ENCODE results near the gene VAPA.

VAPA gene

GRCh38 chr18:9870431-9871008 is 43.3 kb upstream of the VAPA start:
- DNase-seq (ENCODE audit: low read depth) = no peak
- H3K4me3 ChIP-seq (ENCODE audit: low read depth, low read length) = no peak overlapping the region
- TF ChIP-seq, protein P1, sequence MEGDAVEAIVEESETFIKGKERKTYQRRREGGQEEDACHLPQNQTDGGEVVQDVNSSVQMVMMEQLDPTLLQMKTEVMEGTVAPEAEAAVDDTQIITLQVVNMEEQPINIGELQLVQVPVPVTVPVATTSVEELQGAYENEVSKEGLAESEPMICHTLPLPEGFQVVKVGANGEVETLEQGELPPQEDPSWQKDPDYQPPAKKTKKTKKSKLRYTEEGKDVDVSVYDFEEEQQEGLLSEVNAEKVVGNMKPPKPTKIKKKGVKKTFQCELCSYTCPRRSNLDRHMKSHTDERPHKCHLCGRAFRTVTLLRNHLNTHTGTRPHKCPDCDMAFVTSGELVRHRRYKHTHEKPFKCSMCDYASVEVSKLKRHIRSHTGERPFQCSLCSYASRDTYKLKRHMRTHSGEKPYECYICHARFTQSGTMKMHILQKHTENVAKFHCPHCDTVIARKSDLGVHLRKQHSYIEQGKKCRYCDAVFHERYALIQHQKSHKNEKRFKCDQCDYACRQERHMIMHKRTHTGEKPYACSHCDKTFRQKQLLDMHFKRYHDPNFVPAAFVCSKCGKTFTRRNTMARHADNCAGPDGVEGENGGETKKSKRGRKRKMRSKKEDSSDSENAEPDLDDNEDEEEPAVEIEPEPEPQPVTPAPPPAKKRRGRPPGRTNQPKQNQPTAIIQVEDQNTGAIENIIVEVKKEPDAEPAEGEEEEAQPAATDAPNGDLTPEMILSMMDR (conservative IDR thresholded peaks at IDR 0.05; ENCODE audit: low read depth, low read length) = no peak

DNA sequence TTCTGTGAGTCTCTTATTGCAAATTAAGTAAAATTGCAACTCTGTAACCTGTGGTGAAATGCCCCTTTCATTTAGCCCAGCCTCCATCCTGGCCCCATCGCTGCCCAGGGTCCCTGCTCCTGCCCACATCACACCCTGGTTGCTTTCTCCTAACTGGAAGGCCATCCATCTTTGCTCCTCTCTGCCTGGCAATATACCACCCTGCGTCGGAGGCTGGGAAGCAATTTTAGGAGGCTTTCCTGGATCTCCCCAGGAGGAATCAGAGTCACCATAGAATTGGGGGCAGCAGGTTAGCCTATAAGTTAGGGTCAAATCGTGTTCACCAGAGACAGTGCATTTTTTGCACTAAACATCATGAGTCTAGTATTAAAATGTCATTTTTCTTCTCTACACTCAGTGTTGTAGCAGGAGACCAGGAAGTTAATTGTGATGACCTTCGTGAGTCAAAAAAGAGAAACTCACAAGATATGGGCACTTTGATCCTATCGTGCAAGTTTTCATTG is 42.5 kb upstream of the VAPA start:
- no peak overlapping the region for H3K4me3 ChIP-seq (ENCODE audit: low read depth, low read length)
- TF ChIP-seq, protein P1 (conservative IDR thresholded peaks at IDR 0.05; ENCODE audit: low read depth, low read length) = no peak
- DNase-seq (ENCODE audit: low read depth) = no peak

- TF ChIP-seq, protein P1 (conservative IDR thresholded peaks at IDR 0.05; ENCODE audit: low read depth, low read length) = no peak
- no peak for DNase-seq (ENCODE audit: low read depth)
- H3K4me3 ChIP-seq (ENCODE audit: low read depth, low read length) = no peak overlapping the region
These were observed 41.0 kb upstream of the VAPA start for GRCh38 chr18:9872823-9873222.

DNA sequence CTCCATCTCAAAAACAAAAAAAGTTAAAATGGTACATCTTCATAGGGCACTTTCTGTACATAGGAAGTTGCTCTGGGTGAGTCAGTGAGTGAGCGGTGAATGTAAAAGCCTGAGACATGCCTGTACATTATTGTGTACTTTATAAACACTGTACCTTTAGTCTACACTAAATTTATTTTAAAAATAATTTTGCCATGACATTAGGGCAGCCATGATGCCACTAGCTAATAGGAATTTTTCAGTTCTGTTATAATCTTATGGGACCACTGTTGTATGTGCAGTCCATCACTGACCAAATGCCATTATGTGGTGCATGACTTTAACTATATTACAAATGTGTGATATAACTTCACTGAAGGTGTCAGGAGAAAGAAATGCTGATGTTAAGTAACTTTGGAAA is 39.1 kb upstream of the VAPA start:
- TF ChIP-seq, protein P1 (conservative IDR thresholded peaks at IDR 0.05; ENCODE audit: low read depth, low read length) = no peak
- H3K4me3 ChIP-seq (ENCODE audit: low read depth, low read length) = no peak overlapping the region
- DNase-seq (ENCODE audit: low read depth) = no peak

DNA sequence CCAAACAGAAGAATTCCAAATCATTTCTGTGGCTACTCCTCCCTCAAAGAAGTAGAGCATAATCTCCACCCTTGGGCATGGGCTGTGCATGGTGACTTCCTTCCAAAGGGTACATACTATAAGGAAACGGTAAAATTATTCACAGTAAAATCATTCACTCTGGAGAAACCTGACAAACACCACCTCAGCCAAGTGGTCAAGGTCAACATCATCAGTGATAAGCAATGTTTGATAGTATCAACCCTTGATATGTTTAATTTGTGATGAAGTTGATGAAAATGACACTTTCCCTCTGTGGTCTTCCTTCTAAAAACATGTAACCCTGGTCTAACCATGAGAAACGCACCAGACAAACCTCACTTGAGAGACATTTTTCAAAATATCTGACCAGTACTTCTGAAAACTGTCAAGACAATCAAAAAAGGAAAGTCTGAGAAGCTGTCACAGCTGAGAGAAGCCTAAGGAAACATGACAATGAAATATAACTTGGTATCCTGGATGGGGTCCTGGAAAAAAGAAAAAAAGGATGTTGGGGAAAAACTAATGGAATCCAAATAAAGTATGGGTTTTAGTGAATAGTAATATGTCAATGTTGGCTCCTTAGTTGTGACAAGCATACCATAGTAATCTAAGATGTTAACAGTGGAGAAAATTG is 37.5 kb upstream of the VAPA start:
- TF ChIP-seq, protein P1 (conservative IDR thresholded peaks at IDR 0.05; ENCODE audit: low read depth, low read length) = no peak
- no peak for DNase-seq (ENCODE audit: low read depth)
- no peak overlapping the region for H3K4me3 ChIP-seq (ENCODE audit: low read depth, low read length)

- peak; percentile 94 for DNase-seq (ENCODE audit: low read depth)
- TF ChIP-seq, protein P1 (conservative IDR thresholded peaks at IDR 0.05; ENCODE audit: low read depth, low read length) = no peak
- peak overlapping the region; percentile 51 for H3K4me3 ChIP-seq (ENCODE audit: low read depth, low read length)
These were observed 36.8 kb upstream of the VAPA start for GRCh38 chr18:9876867-9877654.

All from choroid plexus epithelial cell (primary cell).